ENCODE measurements around the gene CSTA.

- no peak for TF ChIP-seq POLR2A (IDR thresholded peaks at IDR 0.05)
- no peak for TF ChIP-seq CTCF (IDR thresholded peaks at IDR 0.05)
Measured at GRCh38 chr3:122324871-122325323, at the start of gene CSTA.

All from stomach (tissue), 4 donors.